A549 (cell line): ENCODE data around the gene SLC25A18. TPM values are rescaled to one million over a fixed set of nuclear protein-coding genes. Genes with fewer than 3 reads are reported as not detected.

Source experiments
- ATAC-seq, 2 experiments: fragments of 200-7000 bp in 1 of 2; fragments of >200 bp in 1 of 2; cut with Nextera tagmentation in 1 of 2; cut with Tn5 transposase in 1 of 2; 3 replicates each; pipeline versions ENCODE4 v1.8.0 to v1.9.1; 2018 to 2020; ENCODE audit warnings: mild to moderate bottlenecking in 1 of 2, moderate library complexity in 1 of 2
- CTCF ChIA-PET: fragments of 300-600 bp; sonication (Branson Sonifier 250); formaldehyde crosslinking; extraction: SDS; loops from one replicate; lab custom pipeline; 2021; ENCODE audit warnings: antibody characterized with exemption, inconsistent platforms; lab: Yijun Ruan, JAX
- POLR2A ChIA-PET: fragments of 350-600 bp; formaldehyde crosslinking; extraction: SDS; loops from one replicate; lab custom pipeline; 2021; ENCODE audit warnings: antibody characterized with exemption, inconsistent platforms; lab: Yijun Ruan, JAX
- DNase-seq, 2 experiments: peaks; one replicate each; pipeline versions ENCODE4 v3.0.0 to v3.0.0-alpha.2; 2011 to 2016; ENCODE audit warnings: low read depth in 1 of 2, low spot score in 1 of 2
- FAIRE-seq: peaks from 2 replicates; lab custom pipeline; 2011; peaks lifted over from hg19 to GRCh38; lab: Jason Lieb, UNC
- H3K27ac ChIP-seq, 2 experiments: fragments of >200 bp; sonication (Bioruptor Twin); formaldehyde crosslinking; 3 replicates each; pipeline ENCODE4 v1.5.1; 2016 to 2017
- H3K4me1 ChIP-seq: fragments of >200 bp; sonication (Bioruptor Twin); formaldehyde crosslinking; 3 replicates; pipeline ENCODE4 v1.6.1; 2016
- H3K4me2 ChIP-seq: fragments of >200 bp; sonication (Bioruptor Twin); formaldehyde crosslinking; 3 replicates; pipeline ENCODE4 v1.6.1; 2016
- H3K4me3 ChIP-seq: fragments of >200 bp; sonication (Bioruptor Twin); formaldehyde crosslinking; 3 replicates; pipeline ENCODE4 v1.5.1; 2016
- H3K9me3 ChIP-seq: fragments of >200 bp; sonication (Bioruptor Twin); formaldehyde crosslinking; 3 replicates; pipeline ENCODE4 v1.6.1; 2016
- ATOH8 ChIP-seq: fragments of 250-450 bp; sonication (Bioruptor Pico); IDR thresholded peaks from 2 replicates; pipeline ENCODE4 v1.5.0; 2020; ENCODE audit warnings: low read depth, mild to moderate bottlenecking, moderate library complexity
- CBX8 ChIP-seq: fragments of 200-600 bp; sonication (generic); IDR thresholded peaks from 2 replicates; pipeline ENCODE4 v1.6.1; 2016
- CEBPB ChIP-seq, 2 experiments: fragments of >200 bp in 1 of 2; sonication (Bioruptor Twin) in 1 of 2; formaldehyde crosslinking in 1 of 2; IDR thresholded peaks; 2 replicates each; pipeline ENCODE4 v1.6.1; 2012 to 2016
- CTCF ChIP-seq: fragments of >200 bp; sonication (Bioruptor Twin); formaldehyde crosslinking; IDR thresholded peaks from 3 replicates; pipeline ENCODE4 v1.5.1; 2016
- E2F6 ChIP-seq: IDR thresholded peaks from 2 replicates; pipeline ENCODE4 v1.6.1; 2012; ENCODE audit warnings: low read depth, borderline replicate concordance
- EP300 ChIP-seq, 2 experiments: fragments of >200 bp; sonication (Bioruptor Twin); formaldehyde crosslinking; IDR thresholded peaks; 2 replicates in 1 of 2; 3 replicates in 1 of 2; pipeline ENCODE4 v1.6.1; 2016 to 2017
- FOXS1 ChIP-seq: fragments of 250-450 bp; sonication (Bioruptor Pico); IDR thresholded peaks from 2 replicates; pipeline ENCODE4 v1.5.0; 2020; ENCODE audit warnings: mild to moderate bottlenecking, moderate library complexity
- JUN ChIP-seq, 2 experiments: fragments of >200 bp; sonication (Bioruptor Twin); formaldehyde crosslinking; IDR thresholded peaks; 2 replicates in 1 of 2; 3 replicates in 1 of 2; pipeline ENCODE4 v1.6.1; 2016 to 2017
- JUNB ChIP-seq: fragments of >200 bp; sonication (Bioruptor Twin); formaldehyde crosslinking; IDR thresholded peaks from 2 replicates; pipeline ENCODE4 v1.6.1; 2016
- KDM5A ChIP-seq: fragments of 200-600 bp; sonication (generic); IDR thresholded peaks from 2 replicates; pipeline ENCODE4 v1.6.1; 2016; ENCODE audit warnings: antibody characterized with exemption, mild to moderate bottlenecking
- MAZ ChIP-seq: fragments of 150-350 bp; IDR thresholded peaks from 2 replicates; pipeline ENCODE4 v1.6.1; 2014; ENCODE audit warnings: antibody characterized with exemption, low read depth, low read length, borderline replicate concordance
- MYC ChIP-seq: IDR thresholded peaks from 2 replicates; pipeline ENCODE4 v1.6.1; 2012; ENCODE audit warnings: mild to moderate bottlenecking, inconsistent platforms, low read length, improper control_type of control experiment, borderline replicate concordance
- NFE2L2 ChIP-seq: fragments of 150-350 bp; conservative IDR thresholded peaks from 2 replicates; pipeline ENCODE4 v1.6.1; 2014; ENCODE audit warnings: low read length
- NR3C1 ChIP-seq: fragments of >200 bp; sonication (Bioruptor Twin); formaldehyde crosslinking; IDR thresholded peaks from 3 replicates; pipeline ENCODE4 v1.6.1; 2017
- PHF8 ChIP-seq: fragments of 200-600 bp; sonication (generic); IDR thresholded peaks from 2 replicates; pipeline ENCODE4 v1.6.1; 2016; ENCODE audit warnings: low read depth, mild to moderate bottlenecking, antibody characterized with exemption, moderate library complexity, borderline replicate concordance
- RAD21 ChIP-seq, 2 experiments: fragments of >200 bp in 1 of 2; sonication (Bioruptor Twin) in 1 of 2; formaldehyde crosslinking in 1 of 2; IDR thresholded peaks in 1 of 2; conservative IDR thresholded peaks in 1 of 2; 2 replicates in 1 of 2; 3 replicates in 1 of 2; pipeline ENCODE4 v1.6.1; 2012 to 2018; ENCODE audit warnings: inconsistent platforms in 1 of 2
- RARB ChIP-seq: fragments of 250-450 bp; sonication (Bioruptor Pico); IDR thresholded peaks from 2 replicates; pipeline ENCODE4 v1.8.0; 2021; ENCODE audit warnings: mild to moderate bottlenecking, moderate library complexity
- REST ChIP-seq: fragments of 200-600 bp; sonication (generic); IDR thresholded peaks from 2 replicates; pipeline ENCODE4 v1.6.1; 2016; ENCODE audit warnings: antibody characterized with exemption, mild to moderate bottlenecking, moderate library complexity
- RFX5 ChIP-seq: fragments of 450-650 bp; IDR thresholded peaks from 2 replicates; pipeline ENCODE4 v1.7.1; 2014; ENCODE audit warnings: antibody characterized with exemption, mild to moderate bottlenecking, moderate library complexity
- RNF2 ChIP-seq: fragments of 200-600 bp; sonication (generic); IDR thresholded peaks from 2 replicates; pipeline ENCODE4 v1.6.1; 2016; ENCODE audit warnings: low read depth, mild to moderate bottlenecking, antibody characterized with exemption, moderate library complexity, borderline replicate concordance
- SMC3 ChIP-seq: fragments of >200 bp; sonication (Bioruptor Twin); formaldehyde crosslinking; IDR thresholded peaks from 3 replicates; pipeline ENCODE4 v1.6.1; 2018; ENCODE audit warnings: inconsistent platforms
- SREBF2 ChIP-seq: fragments of 450-650 bp; IDR thresholded peaks from 2 replicates; pipeline ENCODE4 v1.6.1; 2014; ENCODE audit warnings: mild to moderate bottlenecking, moderate library complexity
- ZNF302 ChIP-seq: fragments of 250-450 bp; sonication (Bioruptor Pico); IDR thresholded peaks from 2 replicates; pipeline ENCODE4 v1.9.0; 2021; ENCODE audit warnings: inconsistent platforms, mild to moderate bottlenecking, moderate library complexity
- WGBS: methylation state at CpG from one replicate; pipeline ENCODE4 v1.1.6; 2017; ENCODE audit errors: missing lambda C conversion rate; 5-methylcytosine and 5-hydroxymethylcytosine counted together
- polyA plus RNA-seq, 4 experiments: library from polyadenylated mRNA; depleted of rRNA in 3 of 4; stranded (reverse); fragments of >200 nt; fragmentation: RNase III in 1 of 4; extraction: RNeasy Plus Mini Kit Qiagen cat#74134 plus additional on column Dnase treatment in 1 of 4; gene quantifications; 2 replicates in 3 of 4; 3 replicates in 1 of 4; pipeline ENCODE4 v1.2.3, GENCODE V29; 2011 to 2017

The SLC25A18 gene
- polyA plus RNA-seq, 2 of the 4 experiments (the other 2 are of a cell fraction), result not detected

- TF ChIP-seq KDM5A, result no peak
Measured at GRCh38 chr22:17580441-17581031, 17.2 kb downstream of the SLC25A18 start (continued).

- Histone ChIP-seq H3K4me2 (no peak overlapping the region), H3K4me3 (no peak overlapping the region), H3K9me3 (no peaks in the 10 kb centered on the region), H3K27ac (no peak overlapping the region), H3K4me1 (no peaks in the 10 kb centered on the region)
- TF ChIP-seq CEBPB (IDR thresholded peaks at IDR 0.05) (no peak), RAD21 (conservative IDR thresholded peaks at IDR 0.05 in 1 of 2, IDR thresholded peaks at IDR 0.05 in 1 of 2) (no peak), JUNB (no peak), NFE2L2 (no peak), MAZ (no peak)
- FAIRE-seq, result no peak
- no peak for DNase-seq
- no peak; a peak in 1 of 6 replicates for ATAC-seq
- ChIA-PET POLR2A (no interaction called here), CTCF (no interaction called here)
- 86% methylated on average over 14 of the region's 21 CpGs for WGBS
Measured at GRCh38 chr22:17581056-17581455, 17.8 kb downstream of the SLC25A18 start.

- POLR2A ChIA-PET, result no interaction called here
- ATAC-seq (no peak), FAIRE-seq (no peak)
Measured at GRCh38 chr22:17581631-17582030, 18.3 kb downstream of the SLC25A18 start.

DNA sequence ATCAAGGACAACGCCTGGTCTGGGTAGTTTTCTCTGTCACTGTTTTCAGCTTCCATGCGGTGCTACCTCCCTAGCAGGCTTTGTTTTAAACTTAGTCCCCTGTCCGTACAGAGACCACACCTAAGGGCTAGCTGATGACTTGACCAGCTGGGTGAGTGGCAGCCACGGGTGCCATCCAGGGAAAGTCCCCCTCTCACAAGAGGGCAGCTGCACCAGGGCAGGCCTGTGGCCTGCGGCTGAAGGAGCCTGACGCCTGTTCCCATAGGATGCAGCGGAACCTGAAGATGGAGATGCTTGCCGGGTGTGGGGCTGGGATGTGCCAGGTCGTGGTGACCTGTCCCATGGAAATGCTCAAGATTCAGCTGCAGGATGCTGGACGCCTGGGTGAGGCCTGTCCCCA is 19.9 kb downstream of the SLC25A18 start:
- no peak for FAIRE-seq
- POLR2A ChIA-PET, result no interaction called here
- 81% methylated on average over 8 of the region's 10 CpGs for WGBS

More at GRCh38 chr22:17581631-17582030, 18.3 kb downstream of the SLC25A18 start:
- H3K27ac ChIP-seq, result no peak overlapping the region
- TF ChIP-seq SREBF2 (no peak), ZNF302 (no peak), RNF2 (no peak)
- TF ChIP-seq, all 56 proteins: peak for 0
- CTCF ChIA-PET, result interaction anchor here (0.7 kb wide), 1 partner anchor 23 kb away, joined by 3 read pairs; no protein-coding TSS in a partner anchor
- no peak for DNase-seq
- no peaks in the 10 kb centered on the region for H3K9me3 ChIP-seq
- no peak overlapping the region for H3K4me2 ChIP-seq
- 90% methylated on average over 9 of the region's 17 CpGs for WGBS
- no peaks in the 10 kb centered on the region for H3K4me1 ChIP-seq
- no peak overlapping the region for H3K4me3 ChIP-seq

More for the DNA sequence above, 19.9 kb downstream of the SLC25A18 start:
- H3K4me1 ChIP-seq, result no peaks in the 10 kb centered on the region
- H3K4me2 ChIP-seq, result no peak overlapping the region
- ATAC-seq (no peak), DNase-seq (no peak)
- H3K9me3 ChIP-seq, result no peaks in the 10 kb centered on the region
- CTCF ChIA-PET, result interaction anchor here (0.7 kb wide), 2 partner anchors 24 to 25 kb away, joined by 3 read pairs; no protein-coding TSS in a partner anchor
- H3K27ac ChIP-seq, result no peak overlapping the region
- H3K4me3 ChIP-seq, result no peak overlapping the region
- TF ChIP-seq ATOH8 (CRISPR knock-in tag) (no peak), REST (no peak), NFE2L2 (no peak), CTCF (no peak), JUNB (no peak), MYC (no peak), EP300 (IDR thresholded peaks at IDR 0.05) (no peak), PHF8 (no peak), KDM5A (no peak), RAD21 (conservative IDR thresholded peaks at IDR 0.05 in 1 of 2, IDR thresholded peaks at IDR 0.05 in 1 of 2) (no peak), FOXS1 (no peak), NR3C1 (no peak), RFX5 (no peak), E2F6 (no peak), SMC3 (no peak), RARB (CRISPR knock-in tag) (no peak), CEBPB (IDR thresholded peaks at IDR 0.05) (no peak), JUN (IDR thresholded peaks at IDR 0.05) (no peak), CBX8 (no peak)
